ENCODE data around the gene RASGRF2.

Gene RASGRF2

GRCh38 chr5:80934751-80935150, 25.4 kb upstream of the RASGRF2 start:
- Histone ChIP-seq H4K20me1 (ENCODE audit: insufficient read depth, low read length, poor library complexity, severe bottlenecking) (no peaks in the 10 kb centered on the region), H3K79me2 (ENCODE audit: insufficient read depth, low read length) (no peaks in the 10 kb centered on the region), H3K9me3 (ENCODE audit: insufficient read depth, low read depth, low read length) (no peaks in the 10 kb centered on the region), H2AFZ (ENCODE audit: low read length) (no peak overlapping the region), H3K27me3 (ENCODE audit: insufficient read depth, low read length, poor library complexity, severe bottlenecking) (no peaks in the 10 kb centered on the region), H3F3A (ENCODE audit: low read depth) (no peaks in the 10 kb centered on the region), H3K9ac (ENCODE audit: low read depth, low read length, poor library complexity, severe bottlenecking) (no peak overlapping the region), H3K36me3 (ENCODE audit: insufficient read depth, low read length) (no peaks in the 10 kb centered on the region), H3K9me2 (replicated peaks; ENCODE audit: low read depth, low read length) (no peaks in the 10 kb centered on the region), H3K4me1 (ENCODE audit: insufficient read depth, low read length, poor library complexity, severe bottlenecking) (no peaks in the 10 kb centered on the region), H3K4me2 (ENCODE audit: low read depth, low read length, poor library complexity, severe bottlenecking) (no peak overlapping the region), H3K4me3 (ENCODE audit: low read length, poor library complexity, severe bottlenecking) (no peak overlapping the region)
- TF ChIP-seq EZH2phosphoT487 (IDR thresholded peaks at IDR 0.05; ENCODE audit: borderline replicate concordance) (no peak), CTCF (conservative IDR thresholded peaks at IDR 0.05; ENCODE audit: low read length) (0 out of 2 replicates have a peak, but pooled peaks have one; percentile 23)

- no peaks in the 10 kb centered on the region for H3K9me2 ChIP-seq (replicated peaks; ENCODE audit: low read depth, low read length)
- H3F3A ChIP-seq (ENCODE audit: low read depth) = no peaks in the 10 kb centered on the region
- no peaks in the 10 kb centered on the region for H3K36me3 ChIP-seq (ENCODE audit: insufficient read depth, low read length)
- no peaks in the 10 kb centered on the region for H3K27me3 ChIP-seq (ENCODE audit: insufficient read depth, low read length, poor library complexity, severe bottlenecking)
- peak overlapping the region; percentile 17 for H3K4me2 ChIP-seq (ENCODE audit: low read depth, low read length, poor library complexity, severe bottlenecking)
- no peaks in the 10 kb centered on the region for H3K79me2 ChIP-seq (ENCODE audit: insufficient read depth, low read length)
- H4K20me1 ChIP-seq (ENCODE audit: insufficient read depth, low read length, poor library complexity, severe bottlenecking) = no peaks in the 10 kb centered on the region
- peak overlapping the region; percentile 9; the same call in 1 of the 2 replicates for H2AFZ ChIP-seq (ENCODE audit: low read length)
- no peak overlapping the region for H3K9ac ChIP-seq (ENCODE audit: low read depth, low read length, poor library complexity, severe bottlenecking)
- H3K9me3 ChIP-seq (ENCODE audit: insufficient read depth, low read depth, low read length) = no peaks in the 10 kb centered on the region
- no peak for TF ChIP-seq EZH2phosphoT487 (IDR thresholded peaks at IDR 0.05; ENCODE audit: borderline replicate concordance)
- TF ChIP-seq CTCF (conservative IDR thresholded peaks at IDR 0.05; ENCODE audit: low read length) = peak; percentile 60
- H3K4me1 ChIP-seq (ENCODE audit: insufficient read depth, low read length, poor library complexity, severe bottlenecking) = no peaks in the 10 kb centered on the region
- H3K4me3 ChIP-seq (ENCODE audit: low read length, poor library complexity, severe bottlenecking) = no peak overlapping the region
Observed at GRCh38 chr5:80935811-80936385, 24.3 kb upstream of the RASGRF2 start.

- no peak overlapping the region for H3K4me2 ChIP-seq (ENCODE audit: low read depth, low read length, poor library complexity, severe bottlenecking)
Observed at GRCh38 chr5:80936881-80937280, 23.3 kb upstream of the RASGRF2 start.

More at GRCh38 chr5:80936881-80937280, 23.3 kb upstream of the RASGRF2 start:
- Histone ChIP-seq H3K9ac (ENCODE audit: low read depth, low read length, poor library complexity, severe bottlenecking) (no peak overlapping the region), H3K27me3 (ENCODE audit: insufficient read depth, low read length, poor library complexity, severe bottlenecking) (no peaks in the 10 kb centered on the region), H3F3A (ENCODE audit: low read depth) (no peaks in the 10 kb centered on the region), H3K4me1 (ENCODE audit: insufficient read depth, low read length, poor library complexity, severe bottlenecking) (no peaks in the 10 kb centered on the region), H2AFZ (ENCODE audit: low read length) (no peak overlapping the region), H3K36me3 (ENCODE audit: insufficient read depth, low read length) (no peaks in the 10 kb centered on the region), H3K4me3 (ENCODE audit: low read length, poor library complexity, severe bottlenecking) (no peak overlapping the region), H3K79me2 (ENCODE audit: insufficient read depth, low read length) (no peaks in the 10 kb centered on the region), H3K9me2 (replicated peaks; ENCODE audit: low read depth, low read length) (no peaks in the 10 kb centered on the region), H4K20me1 (ENCODE audit: insufficient read depth, low read length, poor library complexity, severe bottlenecking) (no peaks in the 10 kb centered on the region), H3K9me3 (ENCODE audit: insufficient read depth, low read depth, low read length) (no peaks in the 10 kb centered on the region)
- TF ChIP-seq EZH2phosphoT487 (IDR thresholded peaks at IDR 0.05; ENCODE audit: borderline replicate concordance) (no peak), CTCF (conservative IDR thresholded peaks at IDR 0.05; ENCODE audit: low read length) (no peak)

Measured in Loucy (cell line).